Stimulated activated CD8-positive, alpha-beta memory T cell treated with anti-CD3 and anti-CD28 coated beads, Interleukin-12 subunit alpha, Interleukin-12 subunit beta, amount 100 ng/mL, for 24 hours (primary cell): ENCODE results near the gene VSTM2B.

Source experiments
- DNase-seq: peaks from one replicate; pipeline ENCODE4 v3.0.0-alpha.2; 2020; ENCODE audit errors: extremely low read depth

Gene VSTM2B

DNA sequence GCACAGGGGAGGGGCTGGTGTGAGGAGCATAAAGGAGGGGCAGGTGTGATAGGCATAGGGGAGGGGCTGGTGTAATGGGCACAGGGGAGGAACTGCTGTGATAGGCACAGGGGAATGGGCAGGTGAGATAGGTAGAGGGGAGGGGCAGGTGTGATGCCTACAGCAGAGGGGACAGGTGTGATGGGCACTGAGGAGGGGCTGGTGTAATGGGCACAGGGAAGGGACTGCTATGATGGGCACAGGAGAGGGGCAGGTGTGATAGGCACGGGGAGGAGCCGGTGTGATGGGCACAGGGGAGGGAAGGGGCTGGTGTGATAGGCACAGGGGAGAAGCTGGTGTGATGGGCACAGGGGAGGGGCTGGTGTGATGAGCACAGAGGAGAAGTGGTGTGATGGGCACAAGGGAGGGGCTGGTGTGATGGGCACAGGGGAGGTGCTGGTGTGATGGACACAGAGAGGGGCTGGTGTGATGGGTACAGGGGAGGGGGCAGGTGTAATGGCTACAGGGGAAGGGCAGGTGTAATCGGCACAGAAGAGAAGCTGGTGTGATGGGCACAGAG is 40.8 kb downstream of the VSTM2B start:
- DNase-seq, result no peak

DNA sequence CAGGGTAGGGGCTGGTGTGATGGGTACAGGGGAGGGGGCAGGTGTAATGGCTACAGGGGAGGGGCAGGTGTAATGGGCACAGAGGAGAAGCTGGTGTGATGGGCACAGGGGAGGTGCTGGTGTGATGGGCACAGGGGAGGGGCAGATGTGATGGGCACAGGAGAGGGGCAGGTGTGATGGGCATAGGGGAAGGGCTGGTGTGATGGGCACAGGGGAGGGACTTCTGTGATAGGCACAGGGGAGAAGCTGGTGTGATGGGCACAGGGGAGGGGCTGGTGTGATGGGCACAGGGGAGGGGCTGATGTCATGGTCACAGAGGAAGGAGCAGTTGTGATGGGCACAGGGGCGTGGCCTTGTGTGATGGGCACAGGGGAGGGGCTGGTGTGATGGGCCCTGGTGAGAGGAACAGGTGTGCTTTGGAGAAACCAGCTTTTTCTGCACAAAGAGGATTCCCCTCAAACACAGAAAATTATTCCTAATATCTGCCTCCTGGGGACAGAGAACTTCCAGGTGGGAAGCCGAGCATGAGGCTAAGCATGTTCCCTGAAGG is 41.6 kb downstream of the VSTM2B start:
- DNase-seq, result no peak

GRCh38 chr19:29568036-29569025 is 42.5 kb downstream of the VSTM2B start:
- no peak for DNase-seq

DNA sequence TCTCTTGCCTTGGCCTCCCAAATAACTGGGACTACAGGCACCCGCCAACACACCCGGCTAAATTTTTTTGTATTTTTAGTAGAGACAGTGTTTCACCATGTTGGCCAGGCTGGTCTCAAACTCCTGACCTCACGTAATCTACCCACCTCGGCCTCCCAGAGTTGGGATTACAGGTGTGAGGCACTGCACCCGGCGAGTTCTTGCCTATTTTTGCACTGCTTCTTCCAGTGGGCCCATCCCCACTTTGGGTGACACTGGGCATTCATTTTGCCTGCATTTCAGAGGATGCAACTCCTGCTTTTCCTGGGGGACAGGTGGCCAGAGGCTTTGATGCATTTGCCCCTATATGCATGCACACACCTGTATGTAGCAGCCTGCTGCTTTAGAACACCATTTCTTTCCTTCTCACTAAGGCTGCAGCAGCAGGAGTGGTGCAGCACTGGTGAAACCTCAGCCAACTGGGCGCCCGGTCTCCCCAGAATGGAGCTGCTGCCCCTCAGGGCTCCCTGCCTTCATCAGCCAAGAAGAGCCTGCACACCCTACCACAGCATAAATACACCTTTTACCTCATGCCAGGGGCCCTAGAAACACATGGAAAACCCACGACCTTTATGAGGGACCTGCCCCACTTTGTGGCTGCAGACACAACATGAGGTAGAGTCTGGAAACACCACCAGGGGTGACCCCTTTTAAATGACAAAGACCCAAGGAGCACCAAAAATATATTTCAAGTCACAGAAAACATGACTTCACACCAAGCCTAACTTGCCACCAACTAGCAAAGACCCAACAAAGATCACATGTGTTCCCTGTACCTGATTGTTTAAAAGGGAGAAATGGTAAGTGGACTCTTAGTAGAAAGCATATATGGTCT is 43.5 kb downstream of the VSTM2B start:
- DNase-seq, result no peak

DNA sequence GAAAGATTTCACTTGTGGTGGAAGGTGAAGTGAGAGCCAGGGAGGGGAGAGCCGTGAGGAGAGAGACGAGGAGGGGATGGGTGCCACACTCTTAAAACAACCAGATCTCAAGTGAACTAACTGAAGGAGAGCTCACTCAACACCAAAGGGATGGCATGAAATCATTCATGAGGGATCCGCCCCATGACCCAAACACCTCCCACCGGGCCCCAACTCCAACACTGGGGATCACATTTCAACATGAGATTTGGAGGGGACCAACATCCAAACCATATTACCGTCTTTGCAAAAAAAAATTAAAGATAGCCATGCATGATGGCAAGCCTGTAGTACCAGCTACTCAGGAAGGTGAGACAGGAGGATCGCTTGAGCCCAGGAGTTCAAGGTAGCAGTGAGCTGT is 45.4 kb downstream of the VSTM2B start:
- DNase-seq, result no peak

- DNase-seq, result no peak
These were observed 47.7 kb downstream of the VSTM2B start for GRCh38 chr19:29573486-29573885.

DNA sequence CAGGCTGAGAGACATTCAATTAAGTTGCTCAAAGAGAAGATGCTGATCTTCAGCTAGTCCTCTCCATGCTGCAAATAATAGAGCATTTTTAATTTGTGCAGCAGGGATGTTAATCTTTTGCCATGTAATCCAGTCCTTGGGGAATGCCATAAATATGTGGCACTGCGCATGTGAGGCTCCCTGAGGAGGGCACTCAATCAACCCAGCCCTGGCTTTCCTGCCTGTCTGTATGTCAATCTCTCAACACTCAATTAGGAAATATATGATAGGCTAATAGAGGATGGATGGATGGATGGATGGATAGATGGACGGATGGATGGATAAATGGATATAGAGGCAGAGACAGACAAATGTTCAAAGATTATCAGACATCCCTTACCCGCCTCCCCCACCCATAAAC is 48.7 kb downstream of the VSTM2B start:
- DNase-seq, result no peak

GRCh38 chr19:29576046-29576606 is 50.3 kb downstream of the VSTM2B start:
- DNase-seq, result no peak

- peak; percentile 10 for DNase-seq
These were observed 51.2 kb downstream of the VSTM2B start for GRCh38 chr19:29576761-29577648.

DNA sequence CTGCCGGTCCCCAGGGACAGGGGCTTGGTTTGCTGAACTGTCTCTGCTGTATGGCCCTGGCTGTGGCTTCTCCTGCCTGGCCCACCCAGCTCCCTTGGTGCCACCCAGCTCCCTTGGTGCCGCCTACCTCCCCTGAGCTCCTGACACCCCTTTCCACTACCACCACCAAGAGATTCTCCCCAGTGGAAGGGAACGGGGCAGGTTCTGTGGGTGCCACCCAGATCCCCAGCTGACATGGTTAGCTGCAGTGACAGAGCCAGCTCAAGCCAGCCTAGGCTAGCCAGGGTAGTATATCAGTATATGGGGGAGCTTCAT is 51.8 kb downstream of the VSTM2B start:
- DNase-seq, result no peak

DNA sequence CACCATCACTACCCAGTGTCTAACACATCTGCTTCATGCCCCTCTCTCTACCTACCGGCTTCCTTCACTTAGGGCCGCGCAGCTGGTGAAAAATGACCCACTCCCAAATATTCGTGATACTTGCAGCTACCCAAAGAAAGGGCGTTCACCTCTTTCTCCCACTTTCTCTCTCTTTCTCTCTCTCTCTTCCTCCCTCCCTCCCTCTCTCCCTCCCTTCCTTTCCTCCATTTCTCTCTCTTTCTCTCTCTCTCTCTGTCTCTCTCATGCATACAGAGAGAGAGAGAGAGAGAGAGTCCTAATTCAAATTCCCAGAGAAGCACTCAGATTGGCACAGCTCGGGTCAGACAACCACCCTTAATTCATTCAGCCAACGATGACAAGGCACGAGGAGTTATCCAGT is 52.6 kb downstream of the VSTM2B start:
- DNase-seq, result no peak

GRCh38 chr19:29579308-29579910 is 53.6 kb downstream of the VSTM2B start:
- DNase-seq, result no peak

GRCh38 chr19:29581398-29581797 is 55.6 kb downstream of the VSTM2B start:
- DNase-seq, result no peak

DNA sequence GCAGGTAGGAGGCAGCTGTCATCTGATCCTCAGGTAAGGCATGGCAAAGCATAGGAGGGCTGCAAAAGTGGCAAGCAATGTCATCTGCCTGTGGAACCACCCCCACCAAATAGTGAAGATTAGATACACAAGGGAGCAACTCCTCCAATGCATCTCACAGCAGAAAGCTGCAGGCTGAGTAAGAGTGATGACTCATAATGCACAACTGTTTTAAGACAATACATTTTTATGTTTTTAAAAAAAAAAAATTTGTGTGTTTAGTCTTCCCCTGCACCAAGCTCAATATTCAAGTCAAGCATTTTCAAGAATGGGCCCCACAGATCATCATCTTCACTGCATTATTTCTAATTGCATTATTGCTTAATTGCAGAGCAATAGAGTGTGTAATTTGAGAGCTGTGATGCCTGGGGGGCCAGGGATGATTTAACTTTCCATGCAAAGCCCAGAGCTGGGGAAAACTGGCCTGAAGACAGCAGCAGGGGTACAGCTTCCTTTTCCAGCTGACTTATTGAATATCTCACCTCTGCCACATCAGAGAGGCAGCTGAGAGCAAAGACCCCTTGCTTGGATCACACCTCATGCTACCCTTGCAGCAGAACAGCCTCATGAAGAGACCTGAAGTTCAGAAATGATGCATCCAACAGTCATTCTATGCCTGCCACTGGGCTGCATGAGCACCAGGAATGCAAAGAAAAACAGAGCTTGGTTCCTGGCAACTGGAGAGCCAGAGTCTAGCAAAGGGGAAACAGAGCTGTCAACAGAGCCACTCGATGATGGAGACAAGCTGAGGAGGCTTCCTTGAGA is 57.6 kb downstream of the VSTM2B start:
- no peak for DNase-seq

GRCh38 chr19:29586401-29586800 is 60.6 kb downstream of the VSTM2B start:
- DNase-seq, result no peak

DNA sequence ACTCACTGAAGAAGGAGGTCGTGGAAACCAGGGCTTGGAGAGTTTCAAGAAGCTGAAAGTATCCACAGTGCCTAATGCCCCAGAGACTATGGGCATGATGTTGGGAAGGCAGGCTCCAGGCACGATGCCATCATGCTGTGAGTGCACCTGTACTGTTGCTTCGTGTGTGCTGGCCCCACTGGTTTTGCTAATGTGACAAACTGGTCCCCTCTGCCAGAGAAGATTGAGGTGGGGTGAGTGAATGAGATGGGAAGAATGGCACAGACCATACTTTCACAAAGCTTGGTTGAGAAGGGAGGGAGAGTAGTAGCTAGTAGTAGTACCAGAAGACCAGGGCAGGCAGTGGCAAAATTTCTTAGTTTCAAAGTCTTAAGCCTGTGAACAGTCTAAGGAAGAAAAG is 61.3 kb downstream of the VSTM2B start:
- DNase-seq, result no peak

GRCh38 chr19:29587518-29587986 is 61.8 kb downstream of the VSTM2B start:
- no peak for DNase-seq

DNA sequence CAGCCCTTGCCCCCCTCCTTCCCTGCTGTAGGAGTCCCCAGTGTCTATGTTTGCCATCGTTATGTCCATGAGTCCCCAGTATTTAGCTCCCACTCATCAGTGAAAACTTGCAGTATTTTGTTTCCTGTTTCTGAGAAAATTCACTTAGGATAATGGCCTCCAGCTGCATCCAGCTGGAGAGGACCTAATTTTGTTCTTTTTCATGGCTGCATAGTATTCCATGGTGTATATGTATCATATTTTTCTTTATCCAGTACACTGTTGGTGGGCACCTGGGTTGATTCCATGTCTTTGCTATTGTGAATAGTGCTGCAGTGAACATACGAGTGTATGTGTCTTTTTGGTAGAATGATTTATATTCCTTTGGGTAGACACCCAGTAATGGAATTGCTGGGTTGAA is 62.3 kb downstream of the VSTM2B start:
- no peak for DNase-seq

GRCh38 chr19:29590278-29590677 is 64.5 kb downstream of the VSTM2B start:
- DNase-seq, result no peak
